Right forelimb (tissue), 1 donor: ENCODE data around the gene TMEM164.

Experiments
- DNase-seq: peaks from one replicate; pipeline ENCODE4 v3.0.0-alpha.2; 2018

Gene TMEM164

GRCh38 chrX:110004215-110004614 is 1.3 kb downstream of the TMEM164 start:
- DNase-seq: no peak

GRCh38 chrX:110004731-110005369 is 1.9 kb downstream of the TMEM164 start:
- no peak for DNase-seq

DNA sequence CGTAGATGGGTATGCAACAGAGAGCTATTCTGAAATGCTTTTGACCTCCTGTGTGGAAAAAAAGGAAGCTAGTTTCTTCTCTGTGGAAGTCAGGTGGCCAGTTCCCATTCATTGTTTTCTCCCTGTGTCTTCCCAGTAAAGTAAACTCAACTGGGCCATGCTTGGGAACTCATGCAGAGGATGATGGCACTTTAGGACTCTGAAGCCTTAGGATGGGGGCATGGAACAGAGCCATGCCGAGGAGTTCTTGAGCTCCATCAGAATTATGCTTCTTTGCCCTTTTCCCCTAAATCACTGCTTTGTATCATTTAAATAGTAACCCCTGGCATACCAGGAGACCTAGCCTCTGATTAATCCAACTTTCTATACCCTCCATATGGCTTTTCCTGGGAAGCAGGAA is 3.2 kb downstream of the TMEM164 start:
- DNase-seq: no peak

- DNase-seq: no peak
Observed at GRCh38 chrX:110006821-110007375, 4.0 kb downstream of the TMEM164 start.

- no peak for DNase-seq
Observed at GRCh38 chrX:110008011-110008635, 5.2 kb downstream of the TMEM164 start.

DNA sequence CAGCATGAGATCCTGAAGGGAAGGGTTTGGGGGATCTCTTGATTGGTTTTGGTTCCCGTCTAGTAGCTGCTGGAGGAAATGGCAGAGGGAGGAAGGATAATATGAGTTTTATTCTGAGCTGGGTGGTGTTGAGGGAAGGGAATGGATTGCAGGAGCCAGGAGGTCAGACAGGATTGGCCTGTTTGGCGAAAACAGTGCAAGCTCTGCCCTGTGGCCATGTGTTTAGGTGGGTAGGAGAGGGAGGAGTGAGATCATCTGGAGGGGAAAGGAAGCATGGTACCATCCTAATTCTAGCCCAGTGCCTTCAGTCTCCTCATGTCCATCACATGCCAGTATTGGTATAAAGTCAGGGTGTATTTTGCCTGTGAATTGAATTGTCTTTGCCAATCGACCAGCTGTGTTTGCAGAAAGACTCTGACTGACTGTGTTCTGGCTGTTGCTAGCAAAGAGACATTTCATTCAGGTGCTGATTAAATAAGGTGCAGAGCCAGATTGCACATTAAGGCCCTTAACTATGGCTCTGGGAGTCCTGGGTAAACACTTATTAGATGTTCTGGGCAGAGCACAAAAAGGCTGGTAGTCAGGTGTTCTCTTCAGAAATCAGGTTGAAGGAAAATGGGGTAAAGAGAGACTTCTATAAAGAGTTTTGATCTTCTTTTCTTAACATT is 10.0 kb downstream of the TMEM164 start:
- DNase-seq: no peak

GRCh38 chrX:110013968-110014367 is 11.1 kb downstream of the TMEM164 start:
- DNase-seq: no peak

DNA sequence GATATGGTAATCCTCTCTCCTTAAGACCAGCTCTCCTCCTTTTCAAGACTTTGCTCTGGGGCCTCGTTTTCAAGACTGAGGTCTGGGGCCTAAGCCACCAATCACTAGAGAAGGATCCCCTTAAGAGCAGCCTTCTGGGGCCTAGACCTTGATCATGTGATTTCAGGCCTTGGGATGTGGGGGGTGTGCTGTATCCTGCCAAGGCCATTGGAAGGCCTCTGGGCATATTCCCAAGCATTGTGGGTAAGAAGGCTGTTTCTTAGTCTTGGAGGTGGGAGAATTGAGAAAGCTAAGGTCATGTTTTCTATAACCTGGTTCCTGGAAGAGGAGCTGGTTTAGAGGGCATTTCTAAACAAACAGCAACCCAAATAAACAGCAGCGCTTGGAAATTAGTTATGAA is 12.1 kb downstream of the TMEM164 start:
- DNase-seq: no peak

GRCh38 chrX:110015915-110016314 is 13.0 kb downstream of the TMEM164 start:
- no peak for DNase-seq

GRCh38 chrX:110020536-110020935 is 17.6 kb downstream of the TMEM164 start:
- DNase-seq: no peak

GRCh38 chrX:110021258-110022022 is 18.5 kb downstream of the TMEM164 start:
- DNase-seq: no peak

DNA sequence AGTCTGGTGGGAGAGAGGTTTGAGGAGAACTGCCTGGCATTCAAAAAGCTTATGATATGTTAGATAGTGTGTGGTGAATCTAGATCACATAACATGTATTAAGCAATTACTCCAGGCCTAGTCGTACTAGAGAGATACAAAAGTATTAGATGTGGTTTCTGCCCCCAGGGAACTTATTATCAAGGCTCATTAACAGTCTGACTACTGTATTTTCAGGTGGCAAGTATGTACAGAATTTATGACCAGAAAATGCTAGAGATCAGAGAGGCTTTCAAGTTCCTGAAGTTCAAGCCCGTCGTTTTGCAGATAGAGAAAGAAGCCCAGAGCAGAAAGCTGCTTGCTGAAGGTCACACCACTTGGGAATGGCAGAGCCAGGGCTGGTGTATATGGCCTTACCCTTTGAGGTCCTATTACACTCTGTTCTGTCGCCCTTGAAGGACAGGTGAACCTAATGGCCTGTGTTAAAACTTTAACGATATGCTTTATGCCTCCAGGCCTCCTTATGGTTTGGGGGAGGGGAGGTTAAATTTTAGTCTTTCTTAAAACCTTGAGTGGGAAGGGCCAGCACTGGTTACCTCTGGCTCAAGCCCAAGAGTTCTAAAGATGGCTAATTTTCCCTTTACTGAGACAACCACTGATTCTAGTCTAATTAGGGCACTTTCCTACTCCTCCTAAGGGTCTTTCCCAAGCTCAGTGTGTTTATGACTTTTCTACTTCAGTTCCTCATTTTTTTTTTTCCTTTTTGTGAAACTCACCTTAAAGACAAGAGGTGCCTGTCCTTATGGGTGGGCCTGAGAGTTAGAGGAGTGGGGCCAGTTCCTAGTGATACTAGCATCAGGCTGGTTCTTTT is 19.9 kb downstream of the TMEM164 start:
- DNase-seq: no peak

- DNase-seq: no peak
Observed at GRCh38 chrX:110025395-110025794, 22.5 kb downstream of the TMEM164 start.

- no peak for DNase-seq
Observed at GRCh38 chrX:110026099-110026844, 23.4 kb downstream of the TMEM164 start.

- DNase-seq: no peak
Observed at GRCh38 chrX:110032534-110033147, 29.7 kb downstream of the TMEM164 start.

GRCh38 chrX:110034036-110034435 is 31.1 kb downstream of the TMEM164 start:
- no peak for DNase-seq

- DNase-seq: no peak
Observed at GRCh38 chrX:110036162-110037033, 33.5 kb downstream of the TMEM164 start.

- DNase-seq: no peak
Observed at GRCh38 chrX:110037178-110037577, 34.3 kb downstream of the TMEM164 start.

DNA sequence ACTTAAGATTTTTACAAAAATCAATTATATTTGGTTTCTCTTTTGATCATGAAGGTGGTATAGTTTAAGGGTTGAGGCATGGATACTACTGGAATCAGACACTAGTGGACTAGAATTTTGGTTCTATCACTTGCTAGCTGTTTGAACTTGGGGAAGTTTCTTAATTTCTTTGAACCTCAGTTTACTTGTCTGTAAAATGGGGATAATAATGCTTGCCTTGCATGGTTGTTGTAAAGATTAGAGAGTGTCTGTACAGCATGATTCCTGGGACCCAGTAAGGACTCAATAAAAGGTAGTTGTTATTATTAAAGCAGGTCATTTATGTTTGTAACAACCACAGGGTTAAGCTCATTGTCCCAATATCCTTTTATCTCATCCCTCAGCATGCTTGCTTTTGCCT is 36.0 kb downstream of the TMEM164 start:
- no peak for DNase-seq

DNA sequence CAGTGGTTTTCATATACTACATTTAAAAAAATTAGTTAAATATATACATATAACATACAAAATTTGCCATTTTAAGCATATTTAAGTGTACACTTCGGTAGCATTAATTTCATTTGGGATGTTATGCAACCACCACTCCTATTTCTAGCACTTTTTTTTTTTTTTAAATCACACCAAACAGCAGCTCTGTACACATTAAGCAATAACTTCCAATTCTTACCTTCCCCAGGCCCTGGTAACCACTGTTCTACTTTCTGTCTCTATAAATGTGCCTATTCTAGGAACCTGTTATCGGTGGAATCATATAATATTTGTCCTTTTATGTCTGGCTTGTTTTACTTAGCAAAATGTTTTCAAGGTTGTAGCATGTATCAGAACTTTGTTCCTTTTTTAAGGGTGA is 39.1 kb downstream of the TMEM164 start:
- no peak for DNase-seq
